ENCODE measurements around the gene MGAT1.

- TF ChIP-seq CTCF (IDR thresholded peaks at IDR 0.05; ENCODE audit: low read length) (no peak), EZH2 (IDR thresholded peaks at IDR 0.05; ENCODE audit: borderline replicate concordance, low read length) (no peak)
Observed at GRCh38 chr5:180809403-180810209, 7.0 kb upstream of the MGAT1 start.

Measured in OCI-LY1 (cell line).